SK-N-MC (cell line): ENCODE data around the gene IFT81.
"Not testable (repeated sequence)": the region's sequence is repeated elsewhere in the genome, so short reads cannot be mapped to it uniquely, and the experiment has no call there.

ENCODE experiments used
- DNase-seq: peaks from one replicate; pipeline ENCODE4 v3.0.0-alpha.2; 2011; ENCODE audit warnings: low read depth, low spot score
- H3K27ac ChIP-seq: fragments of 200-600 bp; sonication (generic); 2 replicates; pipeline ENCODE4 v1.5.1; 2016; ENCODE audit warnings: mixed run types
- H3K36me3 ChIP-seq: fragments of 200-600 bp; sonication (generic); 2 replicates; pipeline ENCODE4 v1.6.1; 2017; ENCODE audit warnings: antibody characterized with exemption, low read length, mixed read lengths; ENCODE audit not compliant: insufficient read depth
- H3K4me3 ChIP-seq: fragments of 200-600 bp; sonication (generic); 2 replicates; pipeline ENCODE4 v1.5.1; 2016
- H3K9ac ChIP-seq: fragments of 200-600 bp; sonication (generic); 2 replicates; pipeline ENCODE4 v1.8.0; 2017; ENCODE audit warnings: mixed run types, mixed read lengths; ENCODE audit not compliant: insufficient read length
- H3K9me3 ChIP-seq: fragments of 200-600 bp; sonication (generic); 2 replicates; pipeline ENCODE4 v1.6.1; 2017; ENCODE audit warnings: low read depth, mild to moderate bottlenecking, antibody characterized with exemption, low read length, moderate library complexity, mixed read lengths
- EZH2 ChIP-seq: fragments of 200-600 bp; sonication (generic); IDR thresholded peaks from one replicate; pipeline ENCODE4 v1.6.1; 2017; ENCODE audit warnings: antibody characterized with exemption
- FOXP2 ChIP-seq: optimal IDR thresholded peaks from 2 replicates; pipeline ENCODE3; 2011; ENCODE audit warnings: mild to moderate bottlenecking, moderate library complexity; ENCODE audit not compliant: insufficient read depth; ENCODE audit errors: extremely low read length, control extremely low read depth
- POLR2AphosphoS5 ChIP-seq: IDR thresholded peaks from 2 replicates; pipeline ENCODE4 v1.6.1; 2012; ENCODE audit warnings: mild to moderate bottlenecking, low read depth, low read length, borderline replicate concordance

IFT81 gene

DNA sequence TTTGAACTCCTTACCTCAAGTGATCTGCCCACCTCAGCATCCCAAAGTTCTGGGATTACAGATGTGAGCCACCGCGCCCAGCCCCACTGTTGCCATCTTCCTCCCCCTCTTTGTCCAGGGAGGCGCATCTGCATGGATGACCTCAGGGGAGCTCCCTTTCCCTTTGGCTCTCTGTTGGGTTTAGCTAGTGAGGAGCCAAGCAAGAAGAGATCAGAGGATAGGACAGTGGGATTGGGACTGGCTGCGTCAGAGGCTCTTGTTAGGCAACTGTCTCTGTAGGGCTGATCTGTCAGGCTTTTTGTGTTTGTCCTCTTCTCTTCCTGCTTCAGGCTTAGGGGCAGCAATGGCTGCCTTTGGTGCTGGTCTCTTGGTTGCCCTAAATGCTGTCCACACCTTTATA, 8.5 kb upstream of the IFT81 start:
- Histone ChIP-seq H3K4me3 (no peak overlapping the region), H3K36me3 (no peaks in the 10 kb centered on the region), H3K27ac (no peak overlapping the region), H3K9me3 (no peaks in the 10 kb centered on the region), H3K9ac (no peak overlapping the region)
- DNase-seq = no peak
- no peak for TF ChIP-seq POLR2AphosphoS5
- TF ChIP-seq EZH2 = no peak
- no peak for TF ChIP-seq FOXP2

DNA sequence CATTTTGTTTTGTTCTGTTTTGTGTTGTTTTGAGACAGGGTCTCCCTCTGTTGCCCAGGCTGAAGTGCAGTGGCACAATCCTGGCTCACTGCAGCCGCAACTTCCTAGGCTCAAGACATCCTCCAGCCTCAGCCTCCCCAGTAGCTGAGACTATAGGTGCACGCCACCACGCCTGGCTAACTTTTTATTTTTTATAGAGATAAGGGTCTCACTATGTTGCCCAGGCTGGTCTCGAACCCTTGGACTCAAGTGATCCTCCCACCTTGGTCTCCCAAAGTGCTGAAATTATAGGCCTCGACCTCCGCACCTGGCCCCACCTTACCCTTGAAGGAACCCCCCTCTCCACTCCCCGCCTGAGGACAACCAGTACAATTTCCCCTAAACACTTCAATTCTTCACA, 7.5 kb upstream of the IFT81 start:
- no peak overlapping the region for H3K4me3 ChIP-seq
- no peak overlapping the region for H3K9ac ChIP-seq
- DNase-seq = no peak
- no peaks in the 10 kb centered on the region for H3K36me3 ChIP-seq
- no peak overlapping the region for H3K27ac ChIP-seq
- H3K9me3 ChIP-seq = no peaks in the 10 kb centered on the region
- TF ChIP-seq EZH2 (no peak), POLR2AphosphoS5 (no peak), FOXP2 (no peak)

- H3K4me3 ChIP-seq, H3K9ac ChIP-seq, H3K9me3 ChIP-seq, H3K36me3 ChIP-seq, H3K27ac ChIP-seq, DNase-seq: not testable (repeated sequence)
Observed at GRCh38 chr12:110117210-110117609, 6.9 kb upstream of the IFT81 start.

- Histone ChIP-seq H3K9me3 (no peaks in the 10 kb centered on the region), H3K9ac (no peak overlapping the region), H3K4me3 (no peak overlapping the region), H3K27ac (no peak overlapping the region), H3K36me3 (no peaks in the 10 kb centered on the region)
- no peak for DNase-seq
- TF ChIP-seq POLR2AphosphoS5 (no peak), FOXP2 (no peak), EZH2 (no peak)
Observed at GRCh38 chr12:110117956-110118685, 6.0 kb upstream of the IFT81 start.

- DNase-seq = no peak
- Histone ChIP-seq H3K27ac (no peak overlapping the region), H3K4me3 (no peak overlapping the region), H3K9me3 (no peaks in the 10 kb centered on the region), H3K9ac (no peak overlapping the region), H3K36me3 (peaks cover 4% of the 10 kb centered on the region)
- TF ChIP-seq EZH2 = no peak
Observed at GRCh38 chr12:110122929-110123328, 1.2 kb upstream of the IFT81 start.

DNA sequence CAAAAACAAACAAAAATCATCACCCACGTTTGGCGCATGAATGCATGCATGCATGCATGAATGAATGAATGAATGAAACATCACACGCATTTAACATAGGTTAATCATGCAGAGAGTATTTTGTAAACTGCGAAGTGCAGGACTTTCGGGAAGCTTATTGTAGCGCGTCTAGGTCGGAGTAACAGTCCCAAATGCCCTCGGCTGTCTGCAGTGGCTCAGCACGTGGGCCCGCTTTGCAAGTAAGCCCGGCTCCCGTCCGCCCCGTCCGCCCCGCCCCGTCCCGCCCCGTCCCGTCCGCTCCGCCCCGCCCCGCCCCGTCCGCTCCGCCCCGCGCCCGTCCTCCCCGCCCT, 263 bp upstream of the IFT81 start:
- Histone ChIP-seq H3K4me3 (peak overlapping the region; percentile 56), H3K9ac (no peak overlapping the region), H3K27ac (no peak overlapping the region), H3K9me3 (no peaks in the 10 kb centered on the region), H3K36me3 (peaks cover 13% of the 10 kb centered on the region)
- no peak for TF ChIP-seq POLR2AphosphoS5
- no peak for TF ChIP-seq EZH2
- TF ChIP-seq FOXP2 = no peak
- no peak for DNase-seq

DNA sequence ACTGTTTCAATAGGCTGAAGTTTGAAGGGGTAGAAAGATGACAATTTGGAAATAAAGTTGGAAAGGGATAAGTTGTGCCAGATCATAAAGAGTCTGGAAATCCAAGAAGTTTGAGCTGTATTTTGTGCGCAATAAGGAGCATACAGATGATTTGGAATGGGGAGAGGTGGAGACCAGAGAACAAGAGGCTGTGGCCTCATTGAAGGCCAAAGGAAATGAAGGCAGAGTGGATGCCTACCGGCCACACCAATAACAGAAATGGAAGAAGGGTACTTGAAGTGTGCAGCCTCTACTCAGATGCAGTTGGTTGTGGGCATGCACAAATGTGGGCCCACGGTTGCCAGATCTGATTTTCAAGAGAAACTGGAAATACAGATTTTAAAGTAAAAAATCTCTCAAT, 2.4 kb downstream of the IFT81 start:
- Histone ChIP-seq H3K27ac (peak overlapping the region; percentile 52; the same call in 1 of the 2 replicates), H3K4me3 (no peak overlapping the region), H3K36me3 (peaks cover 22% of the 10 kb centered on the region), H3K9ac (peak overlapping the region; percentile 29), H3K9me3 (no peaks in the 10 kb centered on the region)
- no peak for DNase-seq
- TF ChIP-seq FOXP2 = no peak
- no peak for TF ChIP-seq EZH2
- no peak for TF ChIP-seq POLR2AphosphoS5

DNA sequence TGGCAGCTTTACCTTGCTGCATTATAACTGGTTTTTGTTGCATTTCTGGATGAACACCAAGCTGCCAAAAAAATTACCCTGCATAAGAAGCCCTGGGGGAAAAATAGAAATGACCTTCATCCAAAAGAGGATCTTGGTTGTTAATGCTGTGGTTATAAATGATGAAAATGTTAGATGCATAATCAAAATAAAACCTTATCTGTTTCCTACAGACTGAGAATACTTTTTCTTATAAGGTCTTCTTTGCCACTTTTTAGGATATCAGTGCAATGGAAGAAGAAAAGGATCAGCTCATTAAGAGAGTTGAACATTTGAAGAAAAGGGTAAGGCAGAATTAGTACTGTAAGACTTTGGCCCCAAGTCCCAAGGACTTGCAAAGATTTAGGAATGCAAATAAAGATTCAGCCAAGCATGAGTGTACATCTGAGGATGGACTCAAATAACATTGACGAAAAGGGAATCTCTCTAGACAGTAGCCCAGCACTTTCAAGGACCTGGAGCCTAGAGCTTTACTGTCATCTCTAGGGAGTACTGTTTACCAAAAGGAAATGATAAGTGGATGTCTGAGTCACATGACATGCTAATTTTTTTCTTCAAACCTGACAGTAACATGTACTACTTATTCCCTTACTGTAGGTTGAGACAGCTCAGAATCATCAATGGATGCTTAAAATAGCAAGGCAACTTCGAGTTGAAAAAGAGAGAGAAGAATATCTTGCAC, 10.7 kb downstream of the IFT81 start:
- no peak overlapping the region for H3K9ac ChIP-seq
- no peak for DNase-seq
- H3K27ac ChIP-seq = no peak overlapping the region
- H3K36me3 ChIP-seq = peaks cover 56% of the 10 kb centered on the region
- TF ChIP-seq FOXP2 (no peak), EZH2 (no peak), POLR2AphosphoS5 (no peak)
- no peak overlapping the region for H3K4me3 ChIP-seq
- no peaks in the 10 kb centered on the region for H3K9me3 ChIP-seq

GRCh38 chr12:110135806-110136205, 11.6 kb downstream of the IFT81 start:
- H3K9ac ChIP-seq = no peak overlapping the region
- TF ChIP-seq POLR2AphosphoS5 (no peak), FOXP2 (no peak), EZH2 (no peak)
- H3K9me3 ChIP-seq = no peaks in the 10 kb centered on the region
- DNase-seq = no peak
- H3K4me3 ChIP-seq = no peak overlapping the region
- peaks cover 56% of the 10 kb centered on the region for H3K36me3 ChIP-seq
- H3K27ac ChIP-seq = no peak overlapping the region
